ENCODE results near the gene CD96. TPM values are rescaled to one million over a fixed set of nuclear protein-coding genes. Genes with fewer than 3 reads are reported as not detected.

The CD96 gene
- total and polyA plus RNA-seq, 7 donors: under 0.01 to 8.2 (median 1.2) TPM; not detected in 1

DNA sequence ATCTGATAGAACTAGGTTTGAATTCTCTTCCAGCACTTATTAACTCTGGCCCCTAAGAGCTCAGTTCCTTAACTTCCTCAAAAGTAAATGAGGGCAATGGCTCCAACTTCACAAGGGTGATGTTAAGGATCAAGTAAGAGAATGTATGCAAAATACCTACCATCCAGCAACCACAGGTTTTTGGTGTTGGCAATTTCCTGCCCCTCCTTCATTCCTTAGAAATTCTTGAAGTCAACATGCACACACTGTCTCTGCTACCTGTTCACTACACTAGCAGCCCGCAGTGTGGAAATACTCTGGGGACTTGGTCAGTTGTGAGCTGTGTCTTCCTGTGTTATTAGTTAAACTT lies 48.1 kb downstream of the CD96 start:
- Histone ChIP-seq H3K27me3 (no peaks in the 10 kb centered on the region), H3K27ac (no peak overlapping the region), H3K4me3 (no peak overlapping the region), H3K9me3 (no peaks in the 10 kb centered on the region), H3K36me3 (no peaks in the 10 kb centered on the region), H3K4me1 (no peaks in the 10 kb centered on the region)
- TF ChIP-seq POLR2AphosphoS5 (IDR thresholded peaks at IDR 0.05): no peak
- no peak for TF ChIP-seq POLR2A (IDR thresholded peaks at IDR 0.05)
- TF ChIP-seq EP300 (IDR thresholded peaks at IDR 0.05): no peak
- TF ChIP-seq, protein P1, sequence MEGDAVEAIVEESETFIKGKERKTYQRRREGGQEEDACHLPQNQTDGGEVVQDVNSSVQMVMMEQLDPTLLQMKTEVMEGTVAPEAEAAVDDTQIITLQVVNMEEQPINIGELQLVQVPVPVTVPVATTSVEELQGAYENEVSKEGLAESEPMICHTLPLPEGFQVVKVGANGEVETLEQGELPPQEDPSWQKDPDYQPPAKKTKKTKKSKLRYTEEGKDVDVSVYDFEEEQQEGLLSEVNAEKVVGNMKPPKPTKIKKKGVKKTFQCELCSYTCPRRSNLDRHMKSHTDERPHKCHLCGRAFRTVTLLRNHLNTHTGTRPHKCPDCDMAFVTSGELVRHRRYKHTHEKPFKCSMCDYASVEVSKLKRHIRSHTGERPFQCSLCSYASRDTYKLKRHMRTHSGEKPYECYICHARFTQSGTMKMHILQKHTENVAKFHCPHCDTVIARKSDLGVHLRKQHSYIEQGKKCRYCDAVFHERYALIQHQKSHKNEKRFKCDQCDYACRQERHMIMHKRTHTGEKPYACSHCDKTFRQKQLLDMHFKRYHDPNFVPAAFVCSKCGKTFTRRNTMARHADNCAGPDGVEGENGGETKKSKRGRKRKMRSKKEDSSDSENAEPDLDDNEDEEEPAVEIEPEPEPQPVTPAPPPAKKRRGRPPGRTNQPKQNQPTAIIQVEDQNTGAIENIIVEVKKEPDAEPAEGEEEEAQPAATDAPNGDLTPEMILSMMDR (IDR thresholded peaks at IDR 0.05): no peak
- 82 to 95% methylated on average over 1 of the region's 1 CpG for WGBS, 2 donors
- no peak for DNase-seq
- intact Hi-C loops (cut with DNase I): no loop called here

DNA sequence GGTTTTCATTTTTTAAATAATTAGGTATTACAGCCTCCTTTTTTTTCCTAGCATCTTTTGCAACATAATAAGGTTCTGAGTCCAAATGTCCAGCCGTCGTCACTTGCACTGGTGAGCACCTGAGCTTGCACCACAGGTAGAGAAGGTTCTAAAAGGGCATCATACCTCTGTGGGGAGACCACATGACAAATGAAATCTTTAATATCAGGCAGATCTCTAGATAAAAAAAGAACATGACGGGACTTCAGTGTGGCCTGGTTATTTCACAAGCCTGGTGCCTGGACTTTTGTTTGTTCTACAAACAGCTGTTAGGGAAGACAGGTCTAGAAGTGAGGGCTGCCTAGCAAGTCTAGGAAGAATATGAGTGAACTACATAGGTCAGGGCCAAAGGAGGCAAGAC lies 49.6 kb downstream of the CD96 start:
- no peak for DNase-seq
- intact Hi-C loops (cut with DNase I): no loop called here
- H3K9me3 ChIP-seq: no peaks in the 10 kb centered on the region
- 83 to 90% methylated on average over 3 of the region's 3 CpGs for WGBS, 2 donors
- TF ChIP-seq EP300 (IDR thresholded peaks at IDR 0.05) (no peak), POLR2AphosphoS5 (IDR thresholded peaks at IDR 0.05) (no peak), POLR2A (IDR thresholded peaks at IDR 0.05) (no peak)
- TF ChIP-seq, protein P1 (IDR thresholded peaks at IDR 0.05): no peak
- H3K4me3 ChIP-seq: no peak overlapping the region
- H3K27me3 ChIP-seq: no peaks in the 10 kb centered on the region
- H3K36me3 ChIP-seq: no peaks in the 10 kb centered on the region
- H3K27ac ChIP-seq: no peak overlapping the region
- no peaks in the 10 kb centered on the region for H3K4me1 ChIP-seq

DNA sequence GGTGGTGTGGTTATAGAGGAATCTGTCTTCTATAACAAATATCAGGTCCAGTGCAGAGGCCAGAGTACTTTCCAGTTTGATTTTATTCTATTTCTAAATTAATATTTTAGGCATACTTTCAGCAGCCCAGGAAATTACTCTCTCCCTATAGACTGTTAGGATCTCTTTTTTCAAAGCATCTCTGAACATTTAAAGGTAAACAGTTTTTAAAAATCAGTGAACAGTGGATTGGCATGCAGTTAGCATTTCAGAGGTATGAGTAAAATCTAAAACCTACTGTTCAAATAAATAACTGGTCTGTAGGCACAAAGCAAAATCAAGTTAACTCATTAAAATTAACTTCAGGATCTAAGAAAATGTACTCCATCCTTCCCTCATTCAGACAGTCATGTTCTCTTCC lies 50.1 kb downstream of the CD96 start:
- H3K27me3 ChIP-seq: no peaks in the 10 kb centered on the region
- DNase-seq: no peak
- TF ChIP-seq EP300 (IDR thresholded peaks at IDR 0.05) (no peak), POLR2A (IDR thresholded peaks at IDR 0.05) (no peak), POLR2AphosphoS5 (IDR thresholded peaks at IDR 0.05) (no peak)
- TF ChIP-seq, protein P1 (IDR thresholded peaks at IDR 0.05): no peak
- H3K4me1 ChIP-seq: no peaks in the 10 kb centered on the region
- H3K4me3 ChIP-seq: no peak overlapping the region
- H3K36me3 ChIP-seq: no peaks in the 10 kb centered on the region
- no peaks in the 10 kb centered on the region for H3K9me3 ChIP-seq
- H3K27ac ChIP-seq: no peak overlapping the region
- intact Hi-C loops (cut with DNase I): no loop called here

DNA sequence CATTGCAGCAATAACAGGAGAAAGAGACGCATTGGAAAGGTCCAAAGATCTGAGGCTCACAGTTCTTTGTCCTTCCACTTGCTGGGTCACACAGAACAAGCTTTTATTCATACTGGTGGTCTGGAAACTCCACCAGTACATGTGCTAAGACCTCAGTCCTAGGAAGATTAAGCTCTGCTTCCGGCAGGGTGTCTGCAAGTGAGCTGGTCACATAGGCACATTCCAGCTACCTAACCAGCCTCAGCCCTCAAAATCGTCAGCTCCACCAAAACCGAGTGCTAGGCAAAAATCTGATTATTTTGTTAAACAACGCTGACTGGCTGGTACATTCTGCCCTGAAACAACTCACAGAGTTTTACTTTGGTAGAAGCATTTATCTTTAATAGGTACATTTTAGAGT lies 50.9 kb downstream of the CD96 start:
- TF ChIP-seq EP300 (IDR thresholded peaks at IDR 0.05): no peak
- no peak for TF ChIP-seq POLR2AphosphoS5 (IDR thresholded peaks at IDR 0.05)
- TF ChIP-seq, protein P1 (IDR thresholded peaks at IDR 0.05): no peak
- no peak for TF ChIP-seq POLR2A (IDR thresholded peaks at IDR 0.05)
- H3K9me3 ChIP-seq: no peaks in the 10 kb centered on the region
- intact Hi-C loops (cut with DNase I): no loop called here
- H3K36me3 ChIP-seq: no peaks in the 10 kb centered on the region
- DNase-seq: no peak
- no peak overlapping the region for H3K4me3 ChIP-seq
- H3K4me1 ChIP-seq: no peaks in the 10 kb centered on the region
- 84 to 85% methylated on average over 5 of the region's 5 CpGs for WGBS, 2 donors
- H3K27ac ChIP-seq: no peak overlapping the region
- H3K27me3 ChIP-seq: no peaks in the 10 kb centered on the region

DNA sequence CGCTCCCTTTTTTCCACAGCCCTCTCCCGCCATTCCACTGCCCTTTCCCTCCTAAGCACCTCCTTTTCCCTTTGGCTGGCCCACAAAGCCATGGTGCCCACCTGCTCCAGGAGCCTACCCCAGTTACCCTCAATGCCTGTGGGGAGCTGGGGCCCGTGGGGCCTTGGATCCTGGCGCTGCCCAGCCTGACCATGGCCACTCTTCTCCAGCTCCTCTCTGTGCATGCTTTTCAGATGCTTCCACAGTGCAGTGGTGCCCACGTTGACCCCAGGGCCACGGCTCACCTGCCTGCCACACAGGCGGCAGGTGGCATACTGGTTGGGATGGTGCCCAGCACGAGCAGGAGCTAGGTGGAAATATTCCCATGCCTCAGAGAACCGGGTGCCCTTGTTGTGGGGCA lies 51.7 kb downstream of the CD96 start:
- Histone ChIP-seq H3K9me3 (no peaks in the 10 kb centered on the region), H3K36me3 (no peaks in the 10 kb centered on the region), H3K27ac (no peak overlapping the region), H3K4me1 (no peaks in the 10 kb centered on the region), H3K27me3 (no peaks in the 10 kb centered on the region), H3K4me3 (no peak overlapping the region)
- WGBS, 2 donors: 86 to 90% methylated on average over 9 of the region's 9 CpGs
- intact Hi-C loops (cut with DNase I): no loop called here
- no peak for DNase-seq
- TF ChIP-seq POLR2A (IDR thresholded peaks at IDR 0.05): no peak
- no peak for TF ChIP-seq POLR2AphosphoS5 (IDR thresholded peaks at IDR 0.05)
- TF ChIP-seq, protein P1 (IDR thresholded peaks at IDR 0.05): no peak
- TF ChIP-seq EP300 (IDR thresholded peaks at IDR 0.05): no peak
